H1 (cell line): ENCODE measurements around the gene TTC28. TPM values are rescaled to one million over a fixed set of nuclear protein-coding genes. Genes with fewer than 3 reads are reported as not detected.

Experiments used
- CTCF ChIA-PET: fragments of 300-600 bp; sonication (Branson Sonifier 250); formaldehyde crosslinking; loops from one replicate; lab custom pipeline; 2021; ENCODE audit not compliant: partially characterized antibody; lab: Charles Lee
- POLR2A ChIA-PET: fragments of 300-600 bp; sonication (Branson Sonifier 250); formaldehyde crosslinking; loops from one replicate; lab custom pipeline; 2021; ENCODE audit warnings: inconsistent platforms; ENCODE audit not compliant: partially characterized antibody; lab: Charles Lee
- DNase-seq, 2 experiments: peaks; one replicate each; pipeline versions ENCODE4 v3.0.0 to v3.0.0-alpha.2; 2010 to 2022; ENCODE audit warnings: low spot score in 2 of 2, low read depth in 1 of 2, mixed read lengths in 1 of 2
- FAIRE-seq: peaks from 2 replicates; lab custom pipeline; 2011; peaks lifted over from hg19 to GRCh38; lab: Jason Lieb, UNC
- H2AFZ ChIP-seq: 2 replicates; pipeline ENCODE4 v1.8.1; 2012; ENCODE audit warnings: low read length, inconsistent platforms
- H2AK5ac ChIP-seq: 2 replicates; pipeline ENCODE4 v1.6.1; 2013; ENCODE audit warnings: low read depth, low read length
- H2BK120ac ChIP-seq: replicated peaks from 2 replicates; pipeline ENCODE3; 2013; ENCODE audit warnings: low read depth, low read length, inconsistent platforms
- H2BK12ac ChIP-seq: 2 replicates; pipeline ENCODE4 v1.6.1; 2013; ENCODE audit warnings: low read depth, low read length
- H2BK15ac ChIP-seq: 2 replicates; pipeline ENCODE4 v1.6.1; 2013; ENCODE audit warnings: low read length
- H2BK20ac ChIP-seq: 2 replicates; pipeline ENCODE4 v1.6.1; 2013; ENCODE audit warnings: low read length
- H2BK5ac ChIP-seq: 2 replicates; pipeline ENCODE4 v1.6.1; 2013; ENCODE audit warnings: low read depth, low read length
- H3K14ac ChIP-seq: 2 replicates; pipeline ENCODE4 v1.6.1; 2013; ENCODE audit warnings: inconsistent platforms; ENCODE audit not compliant: insufficient read length
- H3K18ac ChIP-seq: 2 replicates; pipeline ENCODE4 v1.6.1; 2013; ENCODE audit warnings: low read length; ENCODE audit errors: extremely low read depth
- H3K23ac ChIP-seq: 2 replicates; pipeline ENCODE4 v1.6.1; 2013; ENCODE audit warnings: inconsistent platforms; ENCODE audit not compliant: insufficient read length
- H3K23me2 ChIP-seq: 2 replicates; pipeline ENCODE4 v1.6.1; 2013; ENCODE audit warnings: low read depth, low read length
- H3K27ac ChIP-seq: 2 replicates; pipeline ENCODE4 v1.6.1; 2011; ENCODE audit warnings: low read depth, low read length, inconsistent platforms
- H3K27me3 ChIP-seq, 4 experiments: replicated peaks in 1 of 4; 1 replicate in 1 of 4; 2 replicates in 3 of 4; pipeline versions ENCODE4 v1.6.1 to v1.8.1; 2011 to 2013; ENCODE audit warnings: low read length in 3 of 4, mild to moderate bottlenecking in 3 of 4, inconsistent platforms in 2 of 4, mixed read lengths in 2 of 4, moderate library complexity in 1 of 4; ENCODE audit not compliant: control insufficient read depth in 3 of 4, insufficient read depth in 3 of 4; ENCODE audit errors: extremely low read depth in 1 of 4
- H3K36me3 ChIP-seq, 4 experiments: 2 replicates each; pipeline versions ENCODE4 v1.6.1 to v1.8.1; 2011 to 2013; ENCODE audit warnings: mild to moderate bottlenecking in 4 of 4, low read length in 3 of 4, moderate library complexity in 2 of 4, control low read depth in 1 of 4, inconsistent platforms in 1 of 4; ENCODE audit not compliant: insufficient read depth in 4 of 4, control insufficient read depth in 2 of 4
- H3K4ac ChIP-seq: replicated peaks from 2 replicates; pipeline ENCODE3; 2013; ENCODE audit warnings: low read length, low read depth, mixed read lengths, inconsistent platforms; ENCODE audit not compliant: insufficient read length
- H3K4me1 ChIP-seq, 4 experiments: replicated peaks in 1 of 4; 1 replicate in 1 of 4; 2 replicates in 3 of 4; pipeline versions ENCODE4 v1.6.1 to v1.8.1; 2011 to 2013; ENCODE audit warnings: low read length in 3 of 4, inconsistent platforms in 2 of 4, mixed read lengths in 1 of 4; ENCODE audit not compliant: insufficient read depth in 4 of 4, control insufficient read depth in 3 of 4
- H3K4me2 ChIP-seq, 2 experiments: 2 replicates each; pipeline versions ENCODE4 v1.6.1 to v1.8.1; 2011 to 2013; ENCODE audit warnings: low read depth in 2 of 2, low read length in 2 of 2, control low read depth in 1 of 2, inconsistent platforms in 1 of 2, mild to moderate bottlenecking in 1 of 2; ENCODE audit not compliant: insufficient read depth in 1 of 2
- H3K4me3 ChIP-seq, 4 experiments: fragments of 200-600, 300-600 bp in 1 of 4; sonication (generic), shearing (Covaris generic), sonication (Bioruptor Twin) in 1 of 4; 2 replicates each; pipeline versions ENCODE4 v1.5.1 to v1.8.1; 2011 to 2016; ENCODE audit warnings: low read length in 4 of 4, low read depth in 3 of 4, control low read depth in 2 of 4, inconsistent platforms in 2 of 4, mild to moderate bottlenecking in 2 of 4, mixed read lengths in 1 of 4, moderate library complexity in 1 of 4; ENCODE audit not compliant: insufficient read depth in 2 of 4; ENCODE audit errors: extremely low read depth in 1 of 4
- H3K56ac ChIP-seq: replicated peaks from 2 replicates; pipeline ENCODE3; 2013; ENCODE audit warnings: low read depth, mild to moderate bottlenecking, mixed read lengths, low read length, inconsistent platforms; ENCODE audit not compliant: insufficient read length
- H3K79me1 ChIP-seq: 2 replicates; pipeline ENCODE4 v1.6.1; 2013; ENCODE audit warnings: low read depth, low read length, control low read depth
- H3K79me2 ChIP-seq, 2 experiments: 2 replicates each; pipeline versions ENCODE4 v1.6.1 to v1.8.1; 2012 to 2013; ENCODE audit warnings: low read length in 2 of 2, mild to moderate bottlenecking in 2 of 2, inconsistent platforms in 1 of 2; ENCODE audit not compliant: insufficient read depth in 2 of 2, control insufficient read depth in 1 of 2
- H3K9ac ChIP-seq, 4 experiments: replicated peaks in 1 of 4; 1 replicate in 1 of 4; 2 replicates in 3 of 4; pipeline versions ENCODE4 v1.6.1 to v1.8.1; 2011 to 2013; ENCODE audit warnings: low read depth in 3 of 4, low read length in 3 of 4, control low read depth in 2 of 4, mild to moderate bottlenecking in 2 of 4, moderate library complexity in 2 of 4, inconsistent platforms in 1 of 4; ENCODE audit errors: extremely low read depth in 1 of 4
- H3K9me3 ChIP-seq, 2 experiments: 2 replicates each; pipeline versions ENCODE4 v1.6.1 to v1.8.1; 2012 to 2013; ENCODE audit warnings: mild to moderate bottlenecking in 2 of 2, moderate library complexity in 2 of 2, control low read depth in 1 of 2, inconsistent platforms in 1 of 2, low read depth in 1 of 2, low read length in 1 of 2, mixed read lengths in 1 of 2; ENCODE audit not compliant: insufficient read depth in 2 of 2
- H4K20me1 ChIP-seq, 2 experiments: replicated peaks in 1 of 2; 2 replicates each; pipeline versions ENCODE3 to v1.8.1; 2011 to 2013; ENCODE audit warnings: inconsistent platforms in 2 of 2, low read length in 2 of 2, mild to moderate bottlenecking in 1 of 2; ENCODE audit not compliant: insufficient read depth in 2 of 2, control insufficient read depth in 1 of 2
- H4K5ac ChIP-seq: 2 replicates; pipeline ENCODE4 v1.6.1; 2013; ENCODE audit warnings: low read length, low read depth, mixed read lengths, inconsistent platforms; ENCODE audit not compliant: insufficient read length
- H4K8ac ChIP-seq: 2 replicates; pipeline ENCODE4 v1.8.0; 2013; ENCODE audit warnings: mild to moderate bottlenecking, moderate library complexity, low read length, inconsistent platforms; ENCODE audit not compliant: insufficient read depth; ENCODE audit errors: extremely low read depth
- H4K91ac ChIP-seq: replicated peaks from 2 replicates; pipeline ENCODE3; 2013; ENCODE audit warnings: low read length, mixed read lengths, inconsistent platforms; ENCODE audit not compliant: insufficient read length
- ASH2L ChIP-seq: fragments of 200-600, 300-600 bp; sonication (generic); IDR thresholded peaks from one replicate; pipeline ENCODE4 v1.7.1; 2017; ENCODE audit warnings: low read length
- BCL11A ChIP-seq, 2 experiments: IDR thresholded peaks; one replicate each; pipeline ENCODE4 v1.6.1; 2011; ENCODE audit warnings: low read depth in 2 of 2, low read length in 2 of 2, mild to moderate bottlenecking in 2 of 2
- CEBPB ChIP-seq: IDR thresholded peaks from 2 replicates; pipeline ENCODE4 v1.6.1; 2012; ENCODE audit warnings: low read depth, low read length
- EP300 ChIP-seq, 2 experiments: IDR thresholded peaks; 1 replicate in 1 of 2; 2 replicates in 1 of 2; pipeline ENCODE4 v1.6.1; 2011 to 2012; ENCODE audit warnings: low read depth in 2 of 2, low read length in 2 of 2, mild to moderate bottlenecking in 2 of 2, borderline replicate concordance in 1 of 2, inconsistent platforms in 1 of 2, moderate library complexity in 1 of 2
- HDAC2 ChIP-seq, 2 experiments: fragments of 300-600 bp in 1 of 2; sonication (generic) in 1 of 2; IDR thresholded peaks; 2 replicates each; pipeline ENCODE4 v1.6.1; 2011 to 2012; ENCODE audit warnings: low read depth in 2 of 2, low read length in 2 of 2, mild to moderate bottlenecking in 2 of 2, moderate library complexity in 2 of 2, borderline replicate concordance in 1 of 2, inconsistent platforms in 1 of 2
- HDAC6 ChIP-seq: IDR thresholded peaks from one replicate; pipeline ENCODE4 v1.7.1; 2012; ENCODE audit warnings: low read depth, mild to moderate bottlenecking, inconsistent platforms, low read length, moderate library complexity
- MAFK ChIP-seq: IDR thresholded peaks from 2 replicates; pipeline ENCODE4 v1.6.1; 2012; ENCODE audit warnings: low read depth, mild to moderate bottlenecking, improper control_type of control experiment, low read length
- NANOG ChIP-seq: IDR thresholded peaks from 2 replicates; pipeline ENCODE4 v1.6.1; 2011; ENCODE audit warnings: low read length, low read depth, mild to moderate bottlenecking, inconsistent platforms; ENCODE audit not compliant: insufficient read depth, poor library complexity, severe bottlenecking
- NRF1 ChIP-seq: IDR thresholded peaks from 2 replicates; pipeline ENCODE4 v1.6.1; 2011; ENCODE audit warnings: mild to moderate bottlenecking, low read depth, low read length, improper control_type of control experiment
- POLR2A ChIP-seq, 2 experiments: IDR thresholded peaks; 1 replicate in 1 of 2; 2 replicates in 1 of 2; pipeline ENCODE4 v1.6.1; 2011; ENCODE audit warnings: low read depth in 2 of 2, low read length in 2 of 2, mild to moderate bottlenecking in 2 of 2; ENCODE audit errors: control extremely low read depth in 1 of 2
- RNF2 ChIP-seq: fragments of 200-900, 300-1000 bp; sonication (generic); IDR thresholded peaks from 2 replicates; pipeline ENCODE4 v1.7.1; 2016; ENCODE audit warnings: borderline replicate concordance, low read depth, mild to moderate bottlenecking, antibody characterized with exemption, low read length; ENCODE audit not compliant: poor library complexity, severe bottlenecking; ENCODE audit errors: missing control alignments
- SAP30 ChIP-seq: fragments of 300-600 bp; sonication (generic); IDR thresholded peaks from 2 replicates; pipeline ENCODE4 v1.7.1; 2012; ENCODE audit warnings: low read length, moderate library complexity, mild to moderate bottlenecking, inconsistent platforms; ENCODE audit not compliant: insufficient read depth, insufficient replicate concordance
- WGBS, 2 experiments: shearing (Covaris generic) in 1 of 2; methylation state at CpG; one replicate each; pipeline versions ENCODE4 v1.1.6 to v1.1.7; 2013 to 2015; ENCODE audit warnings: low lambda C conversion rate in 2 of 2, mixed read lengths in 2 of 2, inconsistent platforms in 1 of 2, low coverage in 1 of 2, missing lambda C conversion rate in 1 of 2; ENCODE audit not compliant: insufficient replicate concordance in 2 of 2, insufficient coverage in 1 of 2, insufficient read length in 1 of 2; ENCODE audit errors: extremely low coverage in 1 of 2, missing lambda C conversion rate in 1 of 2; 5-methylcytosine and 5-hydroxymethylcytosine counted together
- polyA plus RNA-seq, 7 experiments: library from polyadenylated mRNA; depleted of rRNA in 3 of 7; stranded (reverse) in 5 of 7; unstranded in 2 of 7; fragments of >200 nt in 5 of 7; fragments of 200-250 nt in 2 of 7; gene quantifications; 1 replicate in 5 of 7; 2 replicates in 1 of 7; 4 replicates in 1 of 7; pipeline versions ENCODE4 v1.2.1 to v1.2.3, GENCODE V29; 2011 to 2013; ENCODE audit warnings: missing spikeins in 2 of 7, mixed read lengths in 2 of 7
- total RNA-seq: library from RNA; stranded (reverse); fragmentation: NEBNext Ultra II Directional; extraction: Animal tissue kit (Norgen Biotek cat#: 25700); gene quantifications from 2 replicates; pipeline ENCODE4 v1.2.1, GENCODE V29; 2021

The TTC28 gene
- total and polyA plus RNA-seq, 2 of the 8 experiments (the other 6 are each of a cell fraction or from before 2014, with no cell fraction given), result 2.6 to 12.6 TPM

DNA sequence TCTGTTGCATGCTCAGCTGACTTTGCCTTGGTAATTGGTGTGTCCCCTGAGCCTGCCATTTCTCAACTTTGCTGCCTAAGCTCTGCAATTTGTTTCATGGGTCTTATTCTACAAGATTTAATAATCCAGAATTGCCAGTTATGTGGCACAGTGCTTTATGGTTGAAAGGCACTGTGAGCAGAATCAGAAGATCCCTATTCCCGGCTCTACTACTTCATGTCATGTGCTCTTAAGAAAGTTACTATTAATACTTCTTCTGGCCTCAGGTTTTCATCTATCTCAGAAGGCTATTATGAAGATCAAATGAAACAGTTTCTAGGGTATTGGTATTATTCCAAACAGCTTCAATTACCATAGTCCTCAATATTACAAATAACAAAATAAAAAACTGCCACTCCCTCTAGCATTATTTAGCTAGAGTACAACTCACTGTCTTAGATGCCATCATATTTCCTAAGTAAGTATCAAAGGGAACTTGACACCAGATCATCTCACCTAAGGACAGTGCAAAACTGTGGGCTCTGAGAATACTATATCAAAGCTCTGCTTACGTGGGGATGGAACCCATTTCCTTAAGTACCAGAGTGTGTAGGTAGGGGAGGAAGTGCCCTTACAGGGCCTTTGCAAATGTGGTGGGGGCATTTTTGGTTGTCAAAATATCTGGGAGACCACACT, 560.5 kb downstream of the TTC28 start:
- Histone ChIP-seq H3K4me1 (peaks cover 0 to 3% (median 0%) of the 10 kb centered on the region in 4 experiments; a peak in 1 of 7 replicates), H3K4ac (no peak overlapping the region), H3K56ac (no peak overlapping the region), H2AK5ac (no peak overlapping the region), H2BK5ac (no peak overlapping the region), H4K91ac (no peak overlapping the region), H3K36me3 (no peaks in the 10 kb centered on the region), H3K14ac (no peak overlapping the region), H3K79me1 (no peaks in the 10 kb centered on the region), H3K9me3 (no peaks in the 10 kb centered on the region), H2BK20ac (no peak overlapping the region), H3K79me2 (no peaks in the 10 kb centered on the region), H4K8ac (no peak overlapping the region), H2AFZ (no peak overlapping the region), H3K18ac (no peak overlapping the region), H3K23ac (no peak overlapping the region), H3K4me3 (no peak overlapping the region), H4K5ac (no peak overlapping the region), H3K23me2 (no peaks in the 10 kb centered on the region), H3K27me3 (no peaks in the 10 kb centered on the region), H4K20me1 (no peaks in the 10 kb centered on the region), H2BK120ac (no peak overlapping the region), H2BK15ac (no peak overlapping the region), H3K9ac (no peak overlapping the region), H2BK12ac (no peak overlapping the region), H3K4me2 (no peak overlapping the region), H3K27ac (no peak overlapping the region)
- CTCF ChIA-PET, result interaction anchor here (0.6 to 3.9 kb wide), 2 partner anchors 7 to 73 kb away, joined by 3 to 18 read pairs; no protein-coding TSS in a partner anchor
- POLR2A ChIA-PET, result no interaction called here
- FAIRE-seq (no peak), DNase-seq (no peak)
- 85% methylated on average over 2 of the region's 2 CpGs; no CpG with 5 or more reads in 1 of the 2 experiments for whole genome bisulfite sequencing, 2 experiments
- no peak for TF ChIP-seq CEBPB
- no peak for TF ChIP-seq NANOG
- TF ChIP-seq BCL11A (IDR thresholded peaks at IDR 0.05; ENCODE audit: low read depth in 2 of 2, low read length in 2 of 2), result no peak
- TF ChIP-seq SAP30, result no peak
- no peak for TF ChIP-seq HDAC2 (IDR thresholded peaks at IDR 0.05; ENCODE audit: borderline replicate concordance in 1 of 2, low read depth in 2 of 2, low read length in 2 of 2)
- TF ChIP-seq NRF1, result no peak
- TF ChIP-seq MAFK, result no peak
- no peak for TF ChIP-seq RNF2
- TF ChIP-seq ASH2L, result no peak
- TF ChIP-seq EP300 (IDR thresholded peaks at IDR 0.05; ENCODE audit: borderline replicate concordance in 1 of 2, low read depth in 2 of 2, low read length in 2 of 2), result no peak
- TF ChIP-seq POLR2A (IDR thresholded peaks at IDR 0.05; ENCODE audit: control extremely low read depth in 1 of 2, low read depth in 2 of 2, low read length in 2 of 2), result no peak
- TF ChIP-seq HDAC6, result no peak
